LHCN-M2 (cell line): ENCODE results near the gene GAS2L1. TPM values are rescaled to one million over a fixed set of nuclear protein-coding genes. Genes with fewer than 3 reads are reported as not detected.

Experiments used
- DNase-seq: peaks from one replicate; pipeline ENCODE4 v3.0.0-alpha.2; 2012; ENCODE audit warnings: low read depth
- polyA plus RNA-seq: library from polyadenylated mRNA; unstranded; fragments of >200 nt; gene quantifications from one replicate; pipeline ENCODE4 v1.2.1, GENCODE V29; 2012; ENCODE audit warnings: missing spikeins
- total RNA-seq: library from RNA; depleted of rRNA; stranded (reverse); fragments of >200 nt; gene quantifications from 2 replicates; pipeline ENCODE4 v1.2.3, GENCODE V29; 2014; rRNA removed

The GAS2L1 gene
- total RNA-seq = 33.3 and 47.1 TPM in 2 replicates
- polyA plus RNA-seq = 26.7 TPM

GRCh38 chr22:29306175-29306834 lies at the start of gene GAS2L1:
TSS of gene GAS2L1 (plus strand) at chr22:29306650. CDS start at chr22:29308106, 1,456 bp downstream.
- peak; percentile 78 for DNase-seq

- DNase-seq = no peak
These were observed 48.7 kb upstream of the GAS2L1 start for GRCh38 chr22:29257751-29258181.

GRCh38 chr22:29258407-29259252 lies 47.8 kb upstream of the GAS2L1 start:
- no peak for DNase-seq

GRCh38 chr22:29259253-29259899 lies 47.1 kb upstream of the GAS2L1 start:
- DNase-seq = no peak

GRCh38 chr22:29260031-29260560 lies 46.4 kb upstream of the GAS2L1 start:
- DNase-seq = no peak

- peak; percentile 23 for DNase-seq
These were observed 45.7 kb upstream of the GAS2L1 start for GRCh38 chr22:29260601-29261315.

- no peak for DNase-seq
These were observed 42.6 kb upstream of the GAS2L1 start for GRCh38 chr22:29263791-29264276.

GRCh38 chr22:29265305-29265704 lies 41.1 kb upstream of the GAS2L1 start:
- no peak for DNase-seq

- DNase-seq = no peak
These were observed 40.5 kb upstream of the GAS2L1 start for GRCh38 chr22:29265929-29266328.

GRCh38 chr22:29266564-29267461 lies 39.6 kb upstream of the GAS2L1 start:
- DNase-seq = peak; percentile 33

- DNase-seq = no peak
These were observed 39.0 kb upstream of the GAS2L1 start for GRCh38 chr22:29267462-29267857.

GRCh38 chr22:29267858-29268510 lies 38.5 kb upstream of the GAS2L1 start, which contains the start of the genes EWSR1 and RHBDD3:
TSS of gene EWSR1 (plus strand) at chr22:29268268. CDS start at chr22:29268337, 69 bp downstream.
TSS of gene RHBDD3 (minus strand) at chr22:29267981. CDS start at chr22:29265626, 2,355 bp downstream.
- DNase-seq = peak; percentile 97

GRCh38 chr22:29268511-29269229 lies 37.8 kb upstream of the GAS2L1 start:
- DNase-seq = peak; percentile 59

- DNase-seq = no peak
These were observed 37.2 kb upstream of the GAS2L1 start for GRCh38 chr22:29269230-29269604.

GRCh38 chr22:29269731-29270474 lies 36.5 kb upstream of the GAS2L1 start:
- no peak for DNase-seq

GRCh38 chr22:29270475-29271271 lies 35.8 kb upstream of the GAS2L1 start:
- DNase-seq = no peak

- no peak for DNase-seq
These were observed 33.8 kb upstream of the GAS2L1 start for GRCh38 chr22:29272624-29273023.
